HG02610 (cell line): Measurements from ENCODE around the gene HYI.
A peak's percentile ranks its signal among the peaks of the same experiment; 100 is the strongest.
"Not testable (repeated sequence)": the region's sequence is repeated elsewhere in the genome, so short reads cannot be mapped to it uniquely, and the experiment has no call there.

ENCODE experiments used
- ATAC-seq: cut with Tn5 transposase; IDR thresholded peaks from one replicate; pipeline ENCODE4 v1.9.1; 2021; ENCODE audit warnings: mild to moderate bottlenecking, moderate library complexity; ENCODE audit not compliant: unreplicated experiment

The HYI gene

GRCh38 chr1:43432171-43432860 is 21.4 kb downstream of the HYI start:
- ATAC-seq, result no peak

DNA sequence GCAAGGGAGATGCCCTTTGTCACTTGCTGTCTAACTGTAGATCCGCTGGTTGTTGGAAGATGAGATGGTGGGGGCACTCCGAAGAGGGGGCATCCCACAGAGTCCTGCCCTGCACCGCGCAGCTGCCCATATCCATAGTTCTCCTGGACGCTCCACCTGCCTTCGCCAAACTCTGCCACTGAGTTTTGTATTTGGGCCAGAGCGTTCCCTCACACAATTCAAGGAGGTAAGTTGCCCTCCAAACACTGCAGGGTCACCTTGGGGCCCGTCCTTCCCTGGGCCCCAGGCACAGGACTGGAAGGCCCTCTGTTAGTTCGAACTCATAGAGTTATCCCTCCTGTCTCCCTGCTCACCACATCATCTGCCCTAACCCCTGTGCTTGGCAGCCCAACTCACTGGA is 22.1 kb downstream of the HYI start:
- ATAC-seq, result no peak

DNA sequence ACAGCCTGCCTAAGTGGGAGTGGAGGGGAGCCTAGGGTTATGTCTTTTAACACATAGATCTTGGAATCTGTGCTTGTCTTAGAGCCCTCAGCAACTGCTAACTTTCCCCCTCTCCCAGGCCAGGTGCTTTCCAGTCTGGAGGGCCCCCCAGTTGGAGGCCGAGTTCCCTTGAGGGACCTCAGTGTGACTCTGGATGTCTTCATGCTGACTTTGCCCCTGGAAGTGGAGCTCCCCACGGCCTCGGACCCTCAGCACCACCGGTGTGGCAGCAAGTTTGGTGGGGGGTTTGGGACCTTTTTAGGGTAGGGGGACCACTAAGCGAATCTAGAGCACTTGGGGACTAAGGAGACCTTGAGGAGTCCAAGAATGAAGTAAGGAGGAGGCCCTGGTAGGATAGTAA is 22.9 kb downstream of the HYI start:
- no peak for ATAC-seq

DNA sequence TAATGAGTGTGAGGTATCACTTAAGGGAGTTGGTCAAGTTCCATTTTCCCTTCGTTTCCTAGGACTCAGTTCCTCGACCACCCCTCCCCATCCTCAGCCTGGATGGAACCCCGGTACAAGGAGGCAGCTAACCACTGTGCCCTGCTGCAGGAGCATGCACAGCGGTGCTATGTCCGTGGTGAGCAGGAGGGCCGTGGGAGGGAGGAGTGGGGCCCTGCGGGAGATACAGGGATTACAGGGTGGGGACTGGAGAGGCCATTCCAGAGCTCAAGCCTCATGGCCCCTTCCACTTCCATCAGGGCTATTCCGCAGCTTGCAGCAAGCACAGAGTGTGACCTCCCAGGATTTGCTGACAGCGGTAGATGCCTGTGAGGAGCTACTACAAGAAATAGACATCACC is 25.8 kb downstream of the HYI start:
- ATAC-seq, result no peak

DNA sequence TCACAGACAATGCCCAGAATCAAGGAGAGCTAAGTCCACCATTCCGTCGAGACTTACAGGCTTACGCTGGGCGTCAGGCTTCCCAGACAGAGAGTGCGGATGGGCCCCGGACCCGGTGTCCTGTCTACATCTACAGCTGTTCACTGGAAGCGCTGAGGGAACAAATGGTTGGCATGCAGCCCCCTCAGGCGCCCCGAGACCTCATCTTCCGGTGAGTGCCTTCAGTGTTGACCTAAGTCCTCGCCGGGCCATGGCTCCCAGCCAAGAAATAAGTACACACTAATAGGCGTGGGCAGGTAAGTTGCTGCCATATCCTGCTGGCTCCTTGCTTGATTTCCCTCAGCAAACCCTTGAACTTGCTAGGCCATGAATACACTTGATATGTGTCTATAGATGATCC is 26.2 kb downstream of the HYI start:
- no peak for ATAC-seq

DNA sequence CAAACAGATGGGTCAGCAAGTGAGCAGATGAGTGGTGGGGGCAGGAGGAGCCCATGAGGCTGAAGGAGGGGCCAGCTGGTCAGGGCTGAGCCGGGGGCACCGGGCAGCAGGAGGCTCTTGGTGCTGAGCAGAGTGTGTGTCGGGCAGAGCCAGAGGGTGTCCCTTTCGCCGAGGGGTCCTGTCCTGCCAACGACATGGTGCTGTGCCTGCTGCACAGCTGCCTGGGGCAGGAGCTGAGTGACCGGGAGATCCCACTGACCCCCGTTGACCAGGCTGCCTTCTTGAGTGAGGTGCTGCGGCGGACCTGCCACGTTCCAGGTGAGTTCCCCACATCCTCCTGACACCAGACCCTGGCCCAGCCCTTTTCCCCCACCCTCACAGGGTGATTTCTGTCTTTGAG is 27.5 kb downstream of the HYI start:
- ATAC-seq, result no peak

DNA sequence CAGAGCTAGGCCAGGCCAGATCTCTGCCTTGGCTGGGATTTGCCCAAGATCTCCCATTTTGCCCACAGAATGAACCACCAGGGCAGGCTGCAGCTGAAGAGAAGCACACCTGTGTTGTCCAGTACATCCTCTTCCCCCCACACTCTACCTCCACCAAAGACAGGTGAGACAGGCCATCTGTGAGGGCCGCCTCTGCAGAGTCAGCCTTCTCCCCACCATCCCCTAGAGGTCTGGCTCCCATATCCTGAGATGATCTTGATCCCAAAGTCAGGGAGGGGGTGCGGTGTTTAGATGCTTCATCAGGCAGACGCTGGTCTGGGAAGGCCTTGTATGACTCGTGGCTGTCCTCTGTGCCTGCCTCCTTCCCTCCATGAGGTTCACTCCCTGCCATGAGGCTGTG is 28.7 kb downstream of the HYI start:
- no peak for ATAC-seq

GRCh38 chr1:43423672-43424550 is 29.8 kb downstream of the HYI start:
- ATAC-seq, result no peak

DNA sequence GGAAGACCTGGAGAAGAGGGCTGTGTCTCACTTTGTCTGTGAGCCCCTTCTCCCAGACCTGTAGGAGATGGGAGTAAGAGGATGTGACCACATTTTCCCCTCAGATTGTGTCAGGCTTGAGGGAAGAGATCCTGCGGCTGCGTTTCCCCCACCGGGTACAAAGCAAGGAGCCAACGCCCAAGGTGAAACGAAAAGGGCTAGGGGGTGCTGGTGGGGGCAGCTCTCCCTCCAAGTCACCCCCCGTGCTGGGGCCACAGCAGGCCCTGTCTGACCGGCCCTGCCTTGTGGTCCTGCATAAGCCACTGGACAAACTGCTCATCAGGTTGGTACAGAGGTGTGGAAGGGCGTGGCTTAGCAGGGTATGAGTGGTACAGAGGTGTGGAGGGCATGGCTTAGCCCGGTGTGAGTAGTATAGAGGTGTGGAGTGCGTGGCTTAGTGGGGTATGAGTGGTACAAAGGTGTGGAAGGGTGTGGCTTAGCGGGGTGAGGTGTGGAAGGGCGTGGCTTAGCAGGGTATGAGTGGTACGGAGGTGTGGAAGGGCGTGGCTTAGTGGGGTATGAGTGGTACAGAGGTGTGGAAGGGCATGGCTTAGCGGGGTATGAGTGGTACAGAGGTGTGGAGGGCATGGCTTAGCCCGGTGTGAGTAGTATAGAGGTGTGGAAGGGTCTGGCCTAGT is 30.6 kb downstream of the HYI start:
- ATAC-seq, result no peak

DNA sequence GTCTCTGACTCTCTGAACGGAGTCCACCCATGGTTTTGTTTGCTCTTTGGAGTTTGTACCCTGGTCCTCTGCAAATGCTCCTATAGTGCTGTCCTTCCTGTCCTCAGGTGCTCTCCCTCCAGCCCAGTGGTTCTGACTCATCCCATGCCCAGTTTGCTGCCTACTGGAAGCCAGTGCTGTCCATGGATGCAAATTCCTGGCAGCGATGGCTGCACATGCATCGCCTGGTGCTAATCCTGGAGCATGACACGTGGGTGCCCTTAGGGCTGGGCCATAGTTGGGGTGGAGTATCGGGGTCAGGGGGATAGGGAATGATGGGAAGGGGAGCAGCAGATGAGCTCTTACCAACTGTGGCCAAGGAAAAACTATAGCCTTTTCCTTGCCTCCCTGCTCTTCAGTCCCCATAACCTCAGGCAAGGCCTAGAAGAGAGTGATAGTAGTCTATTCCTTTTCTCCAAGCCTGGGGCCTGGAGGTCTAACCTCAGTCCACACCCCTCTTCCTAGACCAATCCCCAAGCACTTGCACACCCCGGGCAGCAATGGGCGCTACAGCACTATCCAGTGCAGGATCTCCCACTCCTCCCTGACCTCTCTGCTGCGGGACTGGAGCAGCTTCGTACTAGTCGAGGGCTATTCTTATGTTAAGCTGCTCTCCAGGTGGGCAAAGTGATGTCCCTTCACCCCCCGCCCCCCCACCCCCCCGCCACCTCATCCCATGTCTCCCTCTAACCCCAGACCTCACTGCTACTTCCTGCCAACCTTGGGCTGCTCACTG is 31.6 kb downstream of the HYI start:
- ATAC-seq, result no peak

- ATAC-seq, result no peak
Measured at GRCh38 chr1:43421396-43421795, 32.3 kb downstream of the HYI start.

DNA sequence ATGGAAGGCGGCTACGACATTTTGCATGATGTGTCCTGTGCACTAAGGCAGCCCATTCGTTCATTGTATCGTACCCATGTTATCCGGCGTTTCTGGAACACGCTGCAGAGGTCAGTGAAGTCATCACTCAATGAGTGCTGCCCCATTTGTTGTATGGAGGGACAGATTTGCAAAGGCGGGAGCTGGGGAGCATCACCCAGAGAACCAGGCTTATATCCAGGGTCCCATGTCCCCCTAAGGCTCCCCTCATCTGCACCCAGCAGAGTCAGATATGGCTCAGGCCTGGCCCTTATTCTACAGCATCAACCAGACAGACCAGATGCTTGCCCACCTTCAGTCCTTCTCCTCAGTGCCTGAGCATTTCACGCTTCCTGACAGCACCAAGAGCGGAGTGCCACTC is 32.9 kb downstream of the HYI start:
- ATAC-seq, result no peak

GRCh38 chr1:43419627-43420425 is 33.9 kb downstream of the HYI start:
- no peak for ATAC-seq

DNA sequence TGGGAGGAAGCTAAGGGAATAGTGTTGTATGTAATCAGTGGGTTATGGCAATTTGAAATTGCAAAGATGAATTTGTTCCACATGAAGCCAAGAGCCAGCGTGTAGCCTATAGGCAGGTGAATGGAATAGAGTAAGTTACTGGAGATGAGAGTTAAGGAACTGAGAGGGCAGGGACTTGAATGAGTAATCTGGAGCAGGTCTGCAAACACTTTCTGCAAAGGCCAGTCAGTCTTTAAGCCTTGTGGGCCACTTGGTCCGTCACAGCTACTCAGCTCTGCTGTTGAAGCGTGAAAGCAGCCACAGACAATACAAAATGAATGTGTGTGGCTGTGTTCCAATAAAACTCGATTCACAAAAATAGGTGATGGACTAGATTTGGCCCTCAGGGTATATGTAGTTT is 34.9 kb downstream of the HYI start:
- peak; percentile 69 for ATAC-seq

- no peak for ATAC-seq
Measured at GRCh38 chr1:43415901-43416300, 37.8 kb downstream of the HYI start.

DNA sequence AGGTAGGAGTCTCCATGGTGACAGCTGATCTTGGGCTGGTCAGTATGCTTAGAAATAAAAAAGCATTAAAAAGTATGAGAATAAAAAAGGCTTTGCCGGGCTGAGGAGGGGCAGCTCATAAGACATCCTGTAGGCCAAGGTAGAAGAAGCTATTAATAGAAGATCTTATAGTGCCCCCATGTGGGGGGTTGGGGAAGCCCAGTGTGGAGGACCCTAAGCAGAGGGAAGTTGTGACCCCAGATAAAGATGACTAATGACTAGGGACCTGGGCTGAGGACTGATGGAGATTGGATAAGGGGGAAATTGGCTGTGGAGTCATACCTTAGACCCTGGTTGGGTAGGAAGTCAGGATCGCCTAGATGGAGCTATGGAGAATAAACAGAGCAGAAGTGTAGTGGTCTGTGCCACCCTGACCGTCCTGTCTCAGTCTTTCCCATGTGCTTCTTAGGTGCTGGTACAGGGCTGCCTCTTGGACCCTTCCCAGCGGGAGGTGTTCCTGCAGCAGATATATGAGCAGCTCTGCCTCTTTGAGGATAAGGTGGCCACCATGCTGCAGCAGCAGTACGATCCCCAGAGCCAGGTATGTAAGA is 39.0 kb downstream of the HYI start:
- ATAC-seq, result no peak

DNA sequence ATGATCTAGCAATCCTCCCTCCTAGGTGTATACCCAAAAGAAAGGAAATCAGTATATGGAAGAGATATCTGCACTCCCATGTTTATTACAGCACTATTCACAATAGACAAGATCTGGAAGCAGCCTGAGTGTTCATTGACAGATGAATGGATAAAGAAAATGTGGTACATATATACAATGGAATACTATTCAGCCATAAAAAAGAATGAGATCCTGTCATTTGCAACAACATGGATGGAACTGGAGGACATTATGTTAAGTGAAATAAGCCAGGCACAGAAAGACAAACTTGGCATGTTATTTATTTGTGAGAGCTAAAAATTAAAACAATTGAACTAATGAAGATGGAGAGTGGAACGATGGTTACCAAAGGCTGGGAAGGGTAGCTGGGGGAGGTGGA is 40.3 kb downstream of the HYI start:
- ATAC-seq, result not testable (repeated sequence)

DNA sequence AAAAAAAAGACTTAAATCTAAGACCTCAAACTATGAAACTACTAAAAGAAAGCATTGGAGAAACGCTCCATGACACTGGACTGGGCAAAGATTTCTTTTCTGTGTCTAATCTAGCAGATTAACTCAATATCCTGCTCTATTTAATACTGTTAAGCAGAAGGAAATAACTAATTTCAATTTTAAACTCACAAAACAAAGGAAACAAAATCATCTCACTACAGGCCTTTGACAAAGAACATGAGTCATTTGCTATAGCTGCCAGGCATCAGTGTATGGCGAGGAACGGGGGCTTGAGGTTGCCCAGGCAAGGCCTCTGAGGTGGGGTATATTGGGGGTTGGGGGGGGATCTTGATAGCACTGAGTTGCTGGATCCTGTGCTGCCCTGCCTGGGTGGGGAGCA is 43.2 kb downstream of the HYI start:
- ATAC-seq, result no peak

- no peak for ATAC-seq
Measured at GRCh38 chr1:43405876-43406234, 47.9 kb downstream of the HYI start.
